HG03196 (cell line): ENCODE data around the gene AKIP1.

Experiments
- ATAC-seq: cut with Tn5 transposase; IDR thresholded peaks from one replicate; pipeline ENCODE4 v1.9.1; 2021; ENCODE audit not compliant: unreplicated experiment

The AKIP1 gene

GRCh38 chr11:8956860-8957259, 45.9 kb downstream of the AKIP1 start:
- ATAC-seq: no peak

DNA sequence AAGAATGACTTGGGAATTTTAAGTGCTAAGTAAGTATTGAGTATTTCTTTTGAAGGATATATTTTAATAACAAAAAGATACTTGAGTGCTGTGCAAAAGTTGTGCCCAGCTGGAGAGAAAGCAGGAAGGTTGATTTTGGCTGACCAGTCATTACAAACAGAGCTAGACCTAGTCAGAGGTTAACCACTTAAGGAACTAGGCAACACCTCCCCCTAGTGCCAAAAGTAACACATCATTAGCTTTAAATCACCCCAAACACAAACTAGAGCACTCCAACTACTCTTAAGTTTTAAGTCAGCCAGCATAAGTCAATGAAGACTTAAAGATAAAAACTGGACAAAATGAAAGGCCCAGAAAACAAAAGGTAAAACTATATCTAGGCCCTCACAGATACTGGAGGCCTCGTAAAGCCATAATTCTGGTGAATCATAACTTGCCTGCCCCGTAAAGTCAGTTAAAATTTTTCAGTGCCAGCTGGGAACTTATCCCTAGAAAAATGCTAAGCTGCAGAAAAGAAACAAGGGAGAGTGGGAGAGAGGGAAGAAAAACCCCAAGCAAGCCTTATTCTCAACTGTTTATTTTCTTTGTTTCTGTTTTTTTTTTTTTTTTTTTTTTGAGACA, 48.7 kb downstream of the AKIP1 start:
- peak; percentile 36 for ATAC-seq

- no peak for ATAC-seq
These were observed 50.4 kb downstream of the AKIP1 start for GRCh38 chr11:8961401-8961800.

DNA sequence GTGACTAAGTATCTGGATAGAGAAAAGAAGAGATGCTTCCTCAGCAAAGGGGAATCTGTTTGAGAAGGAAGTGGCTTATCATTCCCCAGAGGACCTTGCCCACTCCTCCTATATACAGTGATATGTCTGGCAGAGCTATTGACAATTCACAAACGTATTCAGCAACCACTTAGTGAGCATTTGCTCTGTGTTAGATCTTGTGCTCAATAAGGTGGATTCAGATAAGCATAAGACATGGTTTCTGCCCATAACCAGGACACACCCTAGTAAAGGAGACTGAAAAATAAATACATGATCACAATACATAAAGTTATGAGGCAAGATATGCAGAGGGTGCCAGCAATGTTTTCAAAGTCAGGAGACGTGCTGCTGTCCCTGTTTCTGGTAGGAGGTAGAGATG, 51.9 kb downstream of the AKIP1 start:
- no peak for ATAC-seq

DNA sequence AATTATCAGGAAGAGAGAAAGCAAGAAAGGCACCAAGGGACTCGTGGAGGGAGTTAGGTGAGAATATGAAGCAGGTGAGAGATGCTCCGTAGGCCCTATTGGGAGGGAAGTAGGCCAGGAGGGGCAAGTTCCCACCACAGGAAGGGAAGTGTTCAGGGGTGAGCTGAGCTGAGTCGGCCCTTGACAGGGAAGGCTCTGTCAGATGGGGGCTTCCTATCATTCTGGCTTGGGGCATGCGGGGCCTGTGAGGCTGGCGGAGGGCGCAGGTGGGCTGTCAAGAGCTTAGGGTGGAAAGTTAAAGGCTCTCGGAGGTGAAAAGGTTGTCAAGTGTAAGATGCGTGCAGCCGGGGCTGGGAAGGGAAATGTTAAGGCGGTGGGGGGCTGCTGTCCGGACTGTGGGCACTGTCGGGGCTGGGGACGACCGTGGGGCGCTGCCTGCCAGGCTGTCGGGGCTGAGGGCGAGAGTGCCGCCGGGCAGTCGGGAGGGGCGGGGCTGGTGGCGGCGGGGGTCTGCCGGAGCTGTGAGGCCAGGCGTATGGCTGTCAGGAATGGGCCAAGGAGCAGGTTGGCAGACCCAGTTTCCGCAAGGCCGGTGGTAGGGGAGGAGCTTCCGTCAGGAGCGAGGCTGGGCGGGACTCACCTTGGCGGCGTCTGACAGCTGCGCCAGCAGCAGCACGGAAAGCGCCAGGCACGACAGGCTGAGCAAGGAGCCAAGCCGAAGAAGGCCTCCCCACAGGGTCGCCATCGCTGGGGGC, 52.8 kb downstream of the AKIP1 start:
- ATAC-seq: peak; percentile 53

DNA sequence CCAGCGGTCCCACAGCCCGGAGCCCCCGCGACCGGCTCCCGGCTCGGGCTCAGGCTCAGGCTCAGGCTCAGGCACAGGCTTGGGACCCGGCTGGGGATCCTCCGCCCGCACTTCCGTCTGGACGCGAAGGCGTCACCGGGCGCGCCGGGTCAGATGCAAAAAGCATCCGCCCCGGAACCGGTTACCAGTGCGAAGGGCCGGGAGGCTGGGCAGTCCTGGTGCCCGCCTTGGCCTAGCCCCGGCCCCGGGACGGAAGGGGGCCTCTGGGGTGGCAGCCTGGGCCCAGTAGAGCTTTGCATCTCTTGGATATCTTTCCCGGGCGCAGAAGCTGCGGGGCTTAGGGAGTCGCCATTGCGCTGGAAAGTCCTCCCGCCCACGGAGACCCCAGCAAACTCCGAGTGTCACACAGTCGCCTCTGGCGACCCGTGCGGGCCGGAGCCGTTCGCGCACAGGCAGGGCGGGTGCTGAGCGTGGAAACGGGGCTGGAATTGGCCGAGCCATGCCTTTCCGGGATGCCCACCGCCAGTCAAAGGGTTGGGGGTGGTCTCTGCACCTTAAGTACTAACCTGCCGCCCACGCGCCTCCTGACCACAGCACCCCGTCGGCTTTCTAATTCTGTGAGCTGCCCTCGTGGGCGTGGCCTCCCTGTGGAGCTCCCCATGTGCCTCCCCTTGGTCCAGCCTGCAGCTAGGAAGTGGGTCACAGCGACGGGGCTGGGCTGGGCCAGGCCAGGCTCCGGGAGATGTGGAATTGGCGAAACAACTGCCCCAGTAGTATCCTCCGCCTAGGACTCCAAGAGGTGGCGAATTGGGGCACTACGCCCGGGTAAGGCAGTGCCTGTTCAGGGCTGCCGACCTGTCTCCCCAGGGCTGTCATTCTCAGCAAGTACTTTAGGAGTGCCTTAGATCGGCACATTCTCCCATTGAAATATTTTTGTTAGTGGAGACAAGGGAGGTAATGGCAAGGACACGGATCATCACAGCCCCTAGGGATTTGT, 53.6 kb downstream of the AKIP1 start, which contains the start of gene TMEM9B:
TMEM9B (minus strand) TSS at position 119 of the 997 bp plus-strand sequence. CDS start 129 bp downstream, outside the sequence.
- ATAC-seq: peak; percentile 77

DNA sequence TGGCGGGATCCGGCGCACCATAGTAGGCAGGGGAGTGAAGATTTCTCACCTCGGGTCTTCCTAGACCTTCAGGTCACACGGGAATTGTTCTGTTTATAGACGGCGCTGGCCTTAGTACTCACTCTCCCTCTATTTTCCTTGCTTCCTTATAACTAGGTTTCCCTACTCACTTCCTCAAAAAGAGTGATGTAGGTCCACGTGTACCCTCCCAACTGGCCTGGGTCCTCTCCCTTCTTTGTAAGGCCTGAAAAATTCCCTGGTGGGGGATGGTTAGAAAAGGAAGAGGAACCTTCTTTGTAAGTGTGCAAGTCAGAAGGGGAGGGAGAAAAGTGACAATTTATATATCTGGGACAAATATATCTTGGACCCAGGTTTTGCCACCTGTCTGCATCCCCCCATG, 56.2 kb downstream of the AKIP1 start:
- ATAC-seq: no peak
